CD4-positive, alpha-beta T cell (primary cell): ENCODE results near the gene RNASET2. TPM values are rescaled to one million over a fixed set of nuclear protein-coding genes. Genes with fewer than 3 reads are reported as not detected.
A peak's percentile ranks its signal among the peaks of the same experiment; 100 is the strongest.
"Not testable (repeated sequence)": the region's sequence is repeated elsewhere in the genome, so short reads cannot be mapped to it uniquely, and the experiment has no call there.

ENCODE experiments used
- ATAC-seq: fragments of 200-7000 bp; cut with Tn5 transposase; one replicate; pipeline ENCODE4 v1.10.0; 2022; ENCODE audit warnings: mild to moderate bottlenecking; ENCODE audit not compliant: poor library complexity
- CTCF ChIA-PET: fragments of 350-600 bp; sonication (Branson Sonifier 250); formaldehyde crosslinking; loops from one replicate; lab custom pipeline; 2021; ENCODE audit warnings: antibody characterized with exemption, inconsistent platforms; lab: Charles Lee
- POLR2A ChIA-PET: fragments of 350-600 bp; sonication (Branson Sonifier 250); formaldehyde crosslinking; loops from one replicate; lab custom pipeline; 2021; ENCODE audit warnings: antibody characterized with exemption, inconsistent platforms; lab: Charles Lee
- DNase-seq, 14 experiments: peaks; one replicate each; pipeline ENCODE4 v3.0.0-alpha.2; 2013 to 2020; ENCODE audit warnings: mixed read lengths in 2 of 14
- H3K27ac ChIP-seq, 2 donors: one replicate each; pipeline versions ENCODE4 v1.5.1 to v1.7.0; 2013; ENCODE audit warnings: low read length in 2 of 2, low read depth in 1 of 2, mild to moderate bottlenecking in 1 of 2
- H3K27me3 ChIP-seq, 2 experiments: 1 replicate in 1 of 2; 2 replicates in 1 of 2; pipeline versions ENCODE4 v1.6.1 to v1.7.0; 2013; ENCODE audit warnings: low read length in 2 of 2, control low read depth in 1 of 2, mild to moderate bottlenecking in 1 of 2, moderate library complexity in 1 of 2; ENCODE audit not compliant: insufficient read depth in 2 of 2, control insufficient read depth in 1 of 2
- H3K36me3 ChIP-seq: one replicate; pipeline ENCODE4 v1.6.1; 2013; ENCODE audit warnings: low read length, control low read depth; ENCODE audit not compliant: insufficient read depth
- H3K4me1 ChIP-seq: one replicate; pipeline ENCODE4 v1.6.1; 2013; ENCODE audit warnings: low read length, control low read depth; ENCODE audit not compliant: insufficient read depth
- H3K4me3 ChIP-seq: one replicate; pipeline ENCODE4 v1.5.1; 2013; ENCODE audit warnings: mild to moderate bottlenecking, low read length, moderate library complexity
- H3K9me3 ChIP-seq, 2 experiments: 1 replicate in 1 of 2; 2 replicates in 1 of 2; pipeline versions ENCODE4 v1.6.1 to v1.7.0; 2013; ENCODE audit warnings: low read length in 2 of 2, mild to moderate bottlenecking in 2 of 2, control low read depth in 1 of 2, moderate library complexity in 1 of 2; ENCODE audit not compliant: control insufficient read depth in 1 of 2, insufficient read depth in 1 of 2
- H3K27ac Mint-ChIP-seq: one replicate; pipeline ENCODE4 v1.8.0; 2020; ENCODE audit warnings: mixed read lengths
- H3K27me3 Mint-ChIP-seq: one replicate; pipeline ENCODE4 v1.8.0; 2021; ENCODE audit warnings: mixed read lengths
- H3K36me3 Mint-ChIP-seq: one replicate; pipeline ENCODE4 v1.8.0; 2021; ENCODE audit warnings: low read depth, mixed read lengths
- H3K4me1 Mint-ChIP-seq: one replicate; pipeline ENCODE4 v1.8.0; 2021; ENCODE audit warnings: low read depth, mixed read lengths
- H3K4me3 Mint-ChIP-seq: one replicate; pipeline ENCODE4 v1.8.0; 2020; ENCODE audit warnings: mild to moderate bottlenecking, mixed read lengths
- H3K9me3 Mint-ChIP-seq: one replicate; pipeline ENCODE4 v1.8.0; 2020; ENCODE audit warnings: mixed read lengths
- intact Hi-C, 2 experiments: fragments of 100-400 bp; cut with DNase I in 1 of 2; cut with micrococcal nuclease in 1 of 2; formaldehyde crosslinking; loops; one replicate each; pipeline versions ENCODE4 v1.15.1 to v1.9.0; 2023 to 2025; cut with DNase I, micrococcal nuclease
- total RNA-seq, 174 experiments: library from RNA in 2 of 174; stranded (reverse) in 2 of 174; gene quantifications; one replicate each; pipeline ENCODE4 v1.2.3 and lab custom pipeline; 2021 to 2026
- TF ChIP-seq, protein P1 (sequence below): fragments of 200-600 bp; IDR thresholded peaks from one replicate; pipeline ENCODE4 v1.8.0; 2022; ENCODE audit warnings: antibody characterized with exemption, mild to moderate bottlenecking

Gene RNASET2
- total RNA-seq, 2 experiments from 2014 or later = 164 to 165 TPM

DNA sequence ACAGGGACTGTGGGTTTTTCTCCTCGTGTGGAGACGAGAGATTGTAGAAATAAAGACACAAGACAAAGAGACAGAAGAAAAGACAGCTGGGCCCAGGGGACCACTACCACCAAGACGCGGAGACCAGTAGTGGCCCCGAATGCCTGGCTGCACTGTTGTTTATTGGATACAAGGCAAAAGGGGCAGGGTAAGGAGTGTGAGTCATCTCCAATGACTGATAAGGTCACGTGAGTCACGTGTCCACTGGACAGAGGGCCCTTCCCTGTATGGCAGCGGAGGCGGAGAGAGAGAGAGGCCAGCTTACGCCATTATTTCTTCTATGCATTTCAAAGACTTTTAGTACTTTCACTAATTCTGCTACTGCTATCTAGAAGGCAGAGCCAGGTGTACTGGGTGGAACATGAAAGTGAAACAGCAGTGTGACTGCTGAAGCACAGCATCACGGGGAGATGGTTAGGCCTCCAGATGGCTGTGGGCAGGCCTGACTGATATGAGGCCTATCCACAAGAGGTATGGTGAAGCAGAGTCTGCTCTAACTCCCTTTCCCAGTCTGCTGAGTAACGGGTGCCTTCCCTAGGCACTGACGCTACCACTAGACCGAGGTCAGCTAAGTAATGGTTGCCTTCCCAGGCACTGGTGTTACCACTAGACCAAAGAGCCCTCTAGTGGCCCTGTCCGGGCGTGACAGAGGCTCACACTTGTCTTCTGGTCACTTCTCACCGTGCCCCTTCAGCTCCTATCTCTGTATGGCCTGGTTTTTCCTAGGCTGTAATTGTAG lies 5.3 kb downstream of the RNASET2 start:
- ATAC-seq (peak; percentile 60), DNase-seq (peak in 13 of 14 experiments; percentile 39 to 90 (median 60))
- peaks cover 80% of the 10 kb centered on the region for H3K36me3 Mint-ChIP-seq
- intact Hi-C loops = loop anchor here (2.0 to 10.0 kb wide), 4 partner anchors 36 to 874 kb away; partner anchors contain the start of gene AFDN (in 1 of the 2)
- Histone ChIP-seq H3K4me3 (peak overlapping the region; percentile 34), H3K27ac (peak overlapping the region; percentile 79 to 88), H3K4me1 (peaks cover 87% of the 10 kb centered on the region), H3K36me3 (peaks cover 40% of the 10 kb centered on the region)
- not testable (repeated sequence) for H3K27me3 ChIP-seq, H3K9me3 Mint-ChIP-seq, H3K9me3 ChIP-seq, H3K27me3 Mint-ChIP-seq
- ChIA-PET POLR2A (interaction anchor here (1.5 to 2.5 kb wide), 5 partner anchors 9 to 49 kb away, joined by 3 to 19 read pairs (median 11); partner anchors contain the start of gene CEP43), CTCF (interaction anchor here (0.8 to 10.0 kb wide), 10 partner anchors 8 to 191 kb away, joined by 3 to 50 read pairs (median 4); no protein-coding TSS in a partner anchor)
- peak overlapping the region; percentile 72 for H3K4me3 Mint-ChIP-seq
- TF ChIP-seq, protein P1, sequence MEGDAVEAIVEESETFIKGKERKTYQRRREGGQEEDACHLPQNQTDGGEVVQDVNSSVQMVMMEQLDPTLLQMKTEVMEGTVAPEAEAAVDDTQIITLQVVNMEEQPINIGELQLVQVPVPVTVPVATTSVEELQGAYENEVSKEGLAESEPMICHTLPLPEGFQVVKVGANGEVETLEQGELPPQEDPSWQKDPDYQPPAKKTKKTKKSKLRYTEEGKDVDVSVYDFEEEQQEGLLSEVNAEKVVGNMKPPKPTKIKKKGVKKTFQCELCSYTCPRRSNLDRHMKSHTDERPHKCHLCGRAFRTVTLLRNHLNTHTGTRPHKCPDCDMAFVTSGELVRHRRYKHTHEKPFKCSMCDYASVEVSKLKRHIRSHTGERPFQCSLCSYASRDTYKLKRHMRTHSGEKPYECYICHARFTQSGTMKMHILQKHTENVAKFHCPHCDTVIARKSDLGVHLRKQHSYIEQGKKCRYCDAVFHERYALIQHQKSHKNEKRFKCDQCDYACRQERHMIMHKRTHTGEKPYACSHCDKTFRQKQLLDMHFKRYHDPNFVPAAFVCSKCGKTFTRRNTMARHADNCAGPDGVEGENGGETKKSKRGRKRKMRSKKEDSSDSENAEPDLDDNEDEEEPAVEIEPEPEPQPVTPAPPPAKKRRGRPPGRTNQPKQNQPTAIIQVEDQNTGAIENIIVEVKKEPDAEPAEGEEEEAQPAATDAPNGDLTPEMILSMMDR = peak; percentile 61
- H3K27ac Mint-ChIP-seq = peak overlapping the region; percentile 93
- peaks cover 65% of the 10 kb centered on the region for H3K4me1 Mint-ChIP-seq

DNA sequence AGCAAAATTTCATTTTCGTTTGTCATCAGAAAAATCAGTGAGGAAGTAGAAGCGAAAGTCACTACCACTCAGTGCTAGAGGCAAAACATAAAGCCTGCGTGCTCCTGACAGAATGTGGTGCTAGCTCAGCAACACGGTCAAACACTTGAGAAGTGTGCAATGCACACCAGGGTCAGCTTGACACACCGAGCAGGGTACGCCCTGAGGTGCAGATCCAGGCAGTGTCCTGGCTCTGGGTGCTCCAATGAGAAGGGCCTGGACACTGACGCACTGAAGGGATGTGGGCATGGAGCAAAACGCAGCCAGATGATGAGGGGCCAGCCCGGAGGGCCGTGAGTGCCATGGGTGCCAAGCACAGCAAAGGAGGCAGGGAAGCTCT lies 5.9 kb downstream of the RNASET2 start:
- peak overlapping the region; percentile 93 for H3K27ac Mint-ChIP-seq

More for the DNA sequence above, 5.9 kb downstream of the RNASET2 start:
- TF ChIP-seq, protein P1 = no peak
- Mint-ChIP-seq H3K9me3 (no peaks in the 10 kb centered on the region), H3K4me3 (peak overlapping the region; percentile 72), H3K4me1 (peaks cover 63% of the 10 kb centered on the region), H3K27me3 (no peaks in the 10 kb centered on the region), H3K36me3 (peaks cover 83% of the 10 kb centered on the region)
- CTCF ChIA-PET = interaction anchor here (1.3 to 10.0 kb wide), 6 partner anchors 8 to 163 kb away, joined by 4 to 50 read pairs (median 6); no protein-coding TSS in a partner anchor
- POLR2A ChIA-PET = interaction anchor here (0.6 to 2.5 kb wide), 8 partner anchors 10 to 97 kb away, joined by 3 to 19 read pairs (median 6); partner anchors contain the start of gene CEP43
- Histone ChIP-seq H3K36me3 (peaks cover 46% of the 10 kb centered on the region), H3K27ac (peak overlapping the region; percentile 79 to 88), H3K4me3 (peak overlapping the region; percentile 34), H3K4me1 (peaks cover 86% of the 10 kb centered on the region), H3K27me3 (no peaks in the 10 kb centered on the region), H3K9me3 (no peaks in the 10 kb centered on the region)
- ATAC-seq (peak; percentile 14), DNase-seq (peak in 4 of 14 experiments; percentile 39 to 72 (median 61))
- intact Hi-C loops = loop anchor here (2.0 to 10.0 kb wide), 4 partner anchors 37 to 874 kb away; partner anchors contain the start of gene AFDN (in 1 of the 2)
